HEK293 (cell line): ENCODE results near the gene CCDC9.

ENCODE experiments used
- GLIS1 ChIP-seq: fragments of 450-650 bp; formaldehyde crosslinking; IDR thresholded peaks from 2 replicates; pipeline ENCODE4 v1.5.1; 2016; ENCODE audit warnings: missing biosample characterization, missing genetic modification characterization
- HOXC10 ChIP-seq: sonication (generic); formaldehyde crosslinking; IDR thresholded peaks from 2 replicates; pipeline ENCODE4 v1.8.1; 2023; ENCODE audit warnings: mild to moderate bottlenecking, missing genetic modification reagents
- KLF7 ChIP-seq: fragments of 450-650 bp; formaldehyde crosslinking; IDR thresholded peaks from 2 replicates; pipeline ENCODE4 v1.5.1; 2016; ENCODE audit warnings: missing biosample characterization, missing genetic modification characterization, borderline replicate concordance
- WT1 ChIP-seq: fragments of 450-650 bp; formaldehyde crosslinking; IDR thresholded peaks from 2 replicates; pipeline ENCODE4 v1.5.1; 2016; ENCODE audit warnings: missing biosample characterization, missing genetic modification characterization
- ZEB2 ChIP-seq: fragments of 450-650 bp; formaldehyde crosslinking; IDR thresholded peaks from 2 replicates; pipeline ENCODE4 v1.5.1; 2016; ENCODE audit warnings: missing biosample characterization, missing genetic modification characterization
- ZFP37 ChIP-seq: fragments of 450-650 bp; formaldehyde crosslinking; IDR thresholded peaks from 2 replicates; pipeline ENCODE4 v1.5.1; 2016; ENCODE audit warnings: missing biosample characterization, missing genetic modification characterization
- ZIC2 ChIP-seq: fragments of 450-650 bp; formaldehyde crosslinking; IDR thresholded peaks from 2 replicates; pipeline ENCODE4 v1.5.1; 2016; ENCODE audit warnings: missing biosample characterization, missing genetic modification characterization
- ZNF112 ChIP-seq: fragments of 450-650 bp; formaldehyde crosslinking; IDR thresholded peaks from 2 replicates; pipeline ENCODE4 v1.5.0; 2017; ENCODE audit warnings: missing biosample characterization, missing genetic modification characterization
- ZNF155 ChIP-seq: fragments of 450-650 bp; formaldehyde crosslinking; IDR thresholded peaks from 2 replicates; pipeline ENCODE4 v1.5.1; 2016; ENCODE audit warnings: missing biosample characterization, missing genetic modification characterization
- ZNF302 ChIP-seq: fragments of 450-650 bp; formaldehyde crosslinking; IDR thresholded peaks from 2 replicates; pipeline ENCODE4 v1.5.1; 2016; ENCODE audit warnings: missing biosample characterization, missing genetic modification characterization, low read depth
- ZNF335 ChIP-seq: fragments of 450-650 bp; formaldehyde crosslinking; conservative IDR thresholded peaks from 2 replicates; pipeline ENCODE4 v1.5.1; 2016; ENCODE audit warnings: missing biosample characterization, missing genetic modification characterization
- ZNF416 ChIP-seq: fragments of 450-650 bp; formaldehyde crosslinking; IDR thresholded peaks from 2 replicates; pipeline ENCODE4 v1.5.1; 2016; ENCODE audit warnings: missing biosample characterization, missing genetic modification characterization
- ZNF561 ChIP-seq: fragments of 450-650 bp; IDR thresholded peaks from 2 replicates; pipeline ENCODE4 v1.5.1; 2018; ENCODE audit warnings: missing biosample characterization, missing genetic modification characterization, borderline replicate concordance
- ZNF596 ChIP-seq: fragments of 450-650 bp; IDR thresholded peaks from 2 replicates; pipeline ENCODE4 v1.5.0; 2018; ENCODE audit warnings: missing biosample characterization, mild to moderate bottlenecking, missing genetic modification characterization, moderate library complexity
- ZNF610 ChIP-seq: fragments of 450-650 bp; formaldehyde crosslinking; IDR thresholded peaks from 2 replicates; pipeline ENCODE4 v1.5.1; 2016; ENCODE audit warnings: missing biosample characterization, missing genetic modification characterization, borderline replicate concordance
- ZNF623 ChIP-seq: fragments of 450-650 bp; formaldehyde crosslinking; IDR thresholded peaks from 2 replicates; pipeline ENCODE4 v1.5.1; 2016; ENCODE audit warnings: missing biosample characterization, missing genetic modification characterization
- ZNF768 ChIP-seq: fragments of 450-650 bp; formaldehyde crosslinking; IDR thresholded peaks from 2 replicates; pipeline ENCODE4 v1.5.1; 2018; ENCODE audit warnings: missing biosample characterization, mild to moderate bottlenecking, missing genetic modification characterization
- ZNF777 ChIP-seq: fragments of 450-650 bp; formaldehyde crosslinking; IDR thresholded peaks from 2 replicates; pipeline ENCODE4 v1.5.1; 2017; ENCODE audit warnings: missing biosample characterization, missing genetic modification characterization, borderline replicate concordance
- ZNF792 ChIP-seq: fragments of 450-650 bp; formaldehyde crosslinking; IDR thresholded peaks from 2 replicates; pipeline ENCODE4 v1.5.1; 2016; ENCODE audit warnings: missing biosample characterization, missing genetic modification characterization
- ZSCAN30 ChIP-seq: fragments of 450-650 bp; IDR thresholded peaks from 2 replicates; pipeline ENCODE4 v1.5.1; 2018; ENCODE audit warnings: missing biosample characterization, mild to moderate bottlenecking, missing genetic modification characterization, moderate library complexity
- TF ChIP-seq, protein P1 (sequence below): fragments of 450-650 bp; formaldehyde crosslinking; IDR thresholded peaks from 2 replicates; pipeline ENCODE4 v1.5.1; 2017; ENCODE audit warnings: missing biosample characterization, missing genetic modification characterization
- TF ChIP-seq, protein P2 (sequence below): fragments of 450-650 bp; formaldehyde crosslinking; IDR thresholded peaks from 2 replicates; pipeline ENCODE4 v1.5.1; 2016; ENCODE audit warnings: missing biosample characterization, missing genetic modification characterization
- TF ChIP-seq, protein P3 (sequence below): fragments of 450-650 bp; formaldehyde crosslinking; IDR thresholded peaks from 2 replicates; pipeline ENCODE4 v1.5.1; 2017; ENCODE audit warnings: missing biosample characterization, missing genetic modification characterization
- TF ChIP-seq, protein P4 (sequence below): fragments of 450-650 bp; formaldehyde crosslinking; IDR thresholded peaks from 2 replicates; pipeline ENCODE4 v1.5.1; 2016; ENCODE audit warnings: missing biosample characterization, missing genetic modification characterization
- TF ChIP-seq, protein P5 (sequence below): fragments of 450-650 bp; formaldehyde crosslinking; IDR thresholded peaks from 2 replicates; pipeline ENCODE4; 2016; ENCODE audit warnings: missing biosample characterization, missing genetic modification characterization

The CCDC9 gene

DNA sequence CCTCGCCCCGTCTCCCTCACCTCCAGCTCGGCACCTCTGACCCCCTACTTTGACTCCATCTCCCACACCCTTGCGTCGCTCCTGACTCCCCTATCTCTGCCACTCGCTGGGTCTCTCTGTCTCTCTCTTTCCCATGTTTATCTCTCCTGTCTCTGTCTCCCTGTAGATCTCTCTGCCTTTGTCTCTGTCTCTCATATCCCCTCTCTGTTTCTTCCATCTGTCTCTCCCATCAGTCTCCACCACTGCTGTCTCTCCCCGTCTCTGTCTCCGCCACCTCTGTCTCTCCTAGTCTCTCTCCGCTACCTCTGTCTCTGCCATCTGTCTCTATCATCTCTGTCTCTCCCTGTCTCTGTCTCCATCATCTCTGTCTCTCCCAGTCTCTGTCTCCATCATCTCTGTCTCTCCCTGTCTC is 13.0 kb upstream of the CCDC9 start (continued):
- TF ChIP-seq ZNF155 (peak; percentile 17; the same call in 1 of the 2 replicates), WT1 (tag by site-specific recombination) (no peak), ZIC2 (0 out of 2 replicates have a peak, but pooled peaks have one; percentile 4), ZSCAN30 (tag by site-specific recombination) (no peak), ZNF112 (tag by site-specific recombination) (no peak), ZNF302 (tag by site-specific recombination) (no peak), KLF7 (tag by site-specific recombination) (peak; percentile 29; the same call in 1 of the 2 replicates), ZNF792 (tag by site-specific recombination) (no peak), ZFP37 (tag by site-specific recombination) (no peak), ZNF777 (no peak), ZNF596 (tag by site-specific recombination) (no peak), ZNF768 (tag by site-specific recombination) (no peak), ZNF416 (tag by site-specific recombination) (no peak), GLIS1 (tag by site-specific recombination) (peak; percentile 69), ZNF623 (tag by site-specific recombination) (no peak; the same call in 1 of the 2 replicates), ZNF561 (tag by site-specific recombination) (no peak), ZEB2 (no peak), ZNF610 (tag by site-specific recombination) (no peak), HOXC10 (CRISPR knock-in tag) (no peak), ZNF335 (no peak)
- TF ChIP-seq, protein P1, sequence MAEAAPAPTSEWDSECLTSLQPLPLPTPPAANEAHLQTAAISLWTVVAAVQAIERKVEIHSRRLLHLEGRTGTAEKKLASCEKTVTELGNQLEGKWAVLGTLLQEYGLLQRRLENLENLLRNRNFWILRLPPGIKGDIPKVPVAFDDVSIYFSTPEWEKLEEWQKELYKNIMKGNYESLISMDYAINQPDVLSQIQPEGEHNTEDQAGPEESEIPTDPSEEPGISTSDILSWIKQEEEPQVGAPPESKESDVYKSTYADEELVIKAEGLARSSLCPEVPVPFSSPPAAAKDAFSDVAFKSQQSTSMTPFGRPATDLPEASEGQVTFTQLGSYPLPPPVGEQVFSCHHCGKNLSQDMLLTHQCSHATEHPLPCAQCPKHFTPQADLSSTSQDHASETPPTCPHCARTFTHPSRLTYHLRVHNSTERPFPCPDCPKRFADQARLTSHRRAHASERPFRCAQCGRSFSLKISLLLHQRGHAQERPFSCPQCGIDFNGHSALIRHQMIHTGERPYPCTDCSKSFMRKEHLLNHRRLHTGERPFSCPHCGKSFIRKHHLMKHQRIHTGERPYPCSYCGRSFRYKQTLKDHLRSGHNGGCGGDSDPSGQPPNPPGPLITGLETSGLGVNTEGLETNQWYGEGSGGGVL (tag by site-specific recombination) = peak; percentile 46
- TF ChIP-seq, protein P2, sequence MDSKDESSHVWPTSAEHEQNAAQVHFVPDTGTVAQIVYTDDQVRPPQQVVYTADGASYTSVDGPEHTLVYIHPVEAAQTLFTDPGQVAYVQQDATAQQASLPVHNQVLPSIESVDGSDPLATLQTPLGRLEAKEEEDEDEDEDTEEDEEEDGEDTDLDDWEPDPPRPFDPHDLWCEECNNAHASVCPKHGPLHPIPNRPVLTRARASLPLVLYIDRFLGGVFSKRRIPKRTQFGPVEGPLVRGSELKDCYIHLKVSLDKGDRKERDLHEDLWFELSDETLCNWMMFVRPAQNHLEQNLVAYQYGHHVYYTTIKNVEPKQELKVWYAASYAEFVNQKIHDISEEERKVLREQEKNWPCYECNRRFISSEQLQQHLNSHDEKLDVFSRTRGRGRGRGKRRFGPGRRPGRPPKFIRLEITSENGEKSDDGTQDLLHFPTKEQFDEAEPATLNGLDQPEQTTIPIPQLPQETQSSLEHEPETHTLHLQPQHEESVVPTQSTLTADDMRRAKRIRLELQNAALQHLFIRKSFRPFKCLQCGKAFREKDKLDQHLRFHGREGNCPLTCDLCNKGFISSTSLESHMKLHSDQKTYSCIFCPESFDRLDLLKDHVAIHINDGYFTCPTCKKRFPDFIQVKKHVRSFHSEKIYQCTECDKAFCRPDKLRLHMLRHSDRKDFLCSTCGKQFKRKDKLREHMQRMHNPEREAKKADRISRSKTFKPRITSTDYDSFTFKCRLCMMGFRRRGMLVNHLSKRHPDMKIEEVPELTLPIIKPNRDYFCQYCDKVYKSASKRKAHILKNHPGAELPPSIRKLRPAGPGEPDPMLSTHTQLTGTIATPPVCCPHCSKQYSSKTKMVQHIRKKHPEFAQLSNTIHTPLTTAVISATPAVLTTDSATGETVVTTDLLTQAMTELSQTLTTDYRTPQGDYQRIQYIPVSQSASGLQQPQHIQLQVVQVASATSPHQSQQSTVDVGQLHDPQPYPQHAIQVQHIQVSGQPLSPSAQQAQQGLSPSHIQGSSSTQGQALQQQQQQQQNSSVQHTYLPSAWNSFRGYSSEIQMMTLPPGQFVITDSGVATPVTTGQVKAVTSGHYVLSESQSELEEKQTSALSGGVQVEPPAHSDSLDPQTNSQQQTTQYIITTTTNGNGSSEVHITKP = no peak
- TF ChIP-seq, protein P3, sequence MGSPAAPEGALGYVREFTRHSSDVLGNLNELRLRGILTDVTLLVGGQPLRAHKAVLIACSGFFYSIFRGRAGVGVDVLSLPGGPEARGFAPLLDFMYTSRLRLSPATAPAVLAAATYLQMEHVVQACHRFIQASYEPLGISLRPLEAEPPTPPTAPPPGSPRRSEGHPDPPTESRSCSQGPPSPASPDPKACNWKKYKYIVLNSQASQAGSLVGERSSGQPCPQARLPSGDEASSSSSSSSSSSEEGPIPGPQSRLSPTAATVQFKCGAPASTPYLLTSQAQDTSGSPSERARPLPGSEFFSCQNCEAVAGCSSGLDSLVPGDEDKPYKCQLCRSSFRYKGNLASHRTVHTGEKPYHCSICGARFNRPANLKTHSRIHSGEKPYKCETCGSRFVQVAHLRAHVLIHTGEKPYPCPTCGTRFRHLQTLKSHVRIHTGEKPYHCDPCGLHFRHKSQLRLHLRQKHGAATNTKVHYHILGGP = no peak
- TF ChIP-seq, protein P4, sequence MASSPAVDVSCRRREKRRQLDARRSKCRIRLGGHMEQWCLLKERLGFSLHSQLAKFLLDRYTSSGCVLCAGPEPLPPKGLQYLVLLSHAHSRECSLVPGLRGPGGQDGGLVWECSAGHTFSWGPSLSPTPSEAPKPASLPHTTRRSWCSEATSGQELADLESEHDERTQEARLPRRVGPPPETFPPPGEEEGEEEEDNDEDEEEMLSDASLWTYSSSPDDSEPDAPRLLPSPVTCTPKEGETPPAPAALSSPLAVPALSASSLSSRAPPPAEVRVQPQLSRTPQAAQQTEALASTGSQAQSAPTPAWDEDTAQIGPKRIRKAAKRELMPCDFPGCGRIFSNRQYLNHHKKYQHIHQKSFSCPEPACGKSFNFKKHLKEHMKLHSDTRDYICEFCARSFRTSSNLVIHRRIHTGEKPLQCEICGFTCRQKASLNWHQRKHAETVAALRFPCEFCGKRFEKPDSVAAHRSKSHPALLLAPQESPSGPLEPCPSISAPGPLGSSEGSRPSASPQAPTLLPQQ = no peak
- TF ChIP-seq, protein P5, sequence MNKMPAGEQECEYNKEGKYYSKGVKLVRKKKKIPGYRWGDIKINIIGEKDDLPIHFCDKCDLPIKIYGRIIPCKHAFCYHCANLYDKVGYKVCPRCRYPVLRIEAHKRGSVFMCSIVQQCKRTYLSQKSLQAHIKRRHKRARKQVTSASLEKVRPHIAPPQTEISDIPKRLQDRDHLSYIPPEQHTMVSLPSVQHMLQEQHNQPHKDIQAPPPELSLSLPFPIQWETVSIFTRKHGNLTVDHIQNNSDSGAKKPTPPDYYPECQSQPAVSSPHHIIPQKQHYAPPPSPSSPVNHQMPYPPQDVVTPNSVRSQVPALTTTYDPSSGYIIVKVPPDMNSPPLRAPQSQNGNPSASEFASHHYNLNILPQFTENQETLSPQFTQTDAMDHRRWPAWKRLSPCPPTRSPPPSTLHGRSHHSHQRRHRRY (tag by site-specific recombination) = no peak
